Thyroid gland (tissue), 4 donors: ENCODE results near the gene ING5. TPM values are rescaled to one million over a fixed set of nuclear protein-coding genes. Genes with fewer than 3 reads are reported as not detected.
"Not testable (repeated sequence)": the region's sequence is repeated elsewhere in the genome, so short reads cannot be mapped to it uniquely, and the experiment has no call there.

Experiments used
- DNase-seq, 2 donors: peaks; one replicate each; pipeline ENCODE4 v3.0.0-alpha.2; 2019
- H3K27ac ChIP-seq, 3 donors: fragments of 200-600 bp; sonication (generic); 1 replicate in 2 of 3; 2 replicates in 1 of 3; pipeline ENCODE4 v1.5.1; 2016 to 2019; ENCODE audit warnings: mild to moderate bottlenecking in 1 of 3, moderate library complexity in 1 of 3
- H3K27me3 ChIP-seq: fragments of 200-600 bp; sonication (generic); one replicate; pipeline ENCODE4 v1.5.1; 2019
- H3K36me3 ChIP-seq, 2 donors: fragments of 200-600 bp; sonication (generic); one replicate each; pipeline ENCODE4 v1.5.1; 2016 to 2019
- H3K4me1 ChIP-seq, 2 donors: fragments of 200-600 bp; sonication (generic); one replicate each; pipeline ENCODE4 v1.5.1; 2017 to 2019
- H3K4me3 ChIP-seq, 3 donors: fragments of 200-600 bp; sonication (generic); replicated peaks in 1 of 3; 1 replicate in 2 of 3; 2 replicates in 1 of 3; pipeline ENCODE4 v1.5.1; 2016; ENCODE audit warnings: mild to moderate bottlenecking in 1 of 3
- H3K9me3 ChIP-seq: fragments of 200-600 bp; sonication (generic); one replicate; pipeline ENCODE4 v1.5.1; 2017
- CTCF ChIP-seq, 6 experiments: fragments of 200-600 bp in 3 of 6; fragments of 450-650 bp in 3 of 6; sonication (generic) in 3 of 6; IDR thresholded peaks; one replicate each; pipeline ENCODE4 v1.5.1; 2016 to 2019; ENCODE audit warnings: antibody characterized with exemption in 6 of 6, mild to moderate bottlenecking in 2 of 6, inconsistent platforms in 1 of 6, moderate library complexity in 1 of 6
- POLR2A ChIP-seq, 2 donors: fragments of 450-650 bp; IDR thresholded peaks; one replicate each; pipeline ENCODE4 v1.6.1; 2017; ENCODE audit warnings: antibody characterized with exemption in 2 of 2, mild to moderate bottlenecking in 2 of 2, moderate library complexity in 1 of 2
- WGBS, 2 donors: methylation state at CpG; one replicate each; pipeline ENCODE4 v1.1.5; 2017; 5-methylcytosine and 5-hydroxymethylcytosine counted together
- intact Hi-C: fragments of 100-400 bp; cut with DNase I; formaldehyde crosslinking; loops from one replicate; pipeline ENCODE4 v1.15.1; 2023
- total RNA-seq, 4 donors: library from RNA; depleted of rRNA; stranded (reverse); fragments of >200 nt; gene quantifications; one replicate each; pipeline ENCODE4 v1.2.3, GENCODE V29; 2016

ING5 gene
- total RNA-seq, 4 donors from 2014 or later, result 42.2 to 76.3 (median 59.9) TPM

GRCh38 chr2:241742320-241742939 is 40.6 kb downstream of the ING5 start:
- H3K27me3 ChIP-seq, result no peaks in the 10 kb centered on the region
- intact Hi-C loops, result no loop called here
- no peak for DNase-seq
- peaks cover 14 to 15% of the 10 kb centered on the region in 2 donors for H3K36me3 ChIP-seq
- WGBS, 2 donors, result 97 to 98% methylated on average over 24 to 25 of the region's 28 CpGs
- no peak for TF ChIP-seq POLR2A (IDR thresholded peaks at IDR 0.05)
- no peak for TF ChIP-seq CTCF (IDR thresholded peaks at IDR 0.05)
- no peak overlapping the region for H3K4me3 ChIP-seq
- no peaks in the 10 kb centered on the region for H3K9me3 ChIP-seq
- H3K27ac ChIP-seq, result no peak overlapping the region
- peaks cover 0 to 8% of the 10 kb centered on the region in 2 donors for H3K4me1 ChIP-seq

GRCh38 chr2:241743008-241743407 is 41.2 kb downstream of the ING5 start:
- 88 to 97% methylated on average over 5 of the region's 15 CpGs for WGBS, 2 donors
- H3K9me3 ChIP-seq, H3K27me3 ChIP-seq, intact Hi-C loops, H3K4me1 ChIP-seq, DNase-seq, H3K27ac ChIP-seq, H3K4me3 ChIP-seq: not testable (repeated sequence)
- peaks cover 14 to 15% of the 10 kb centered on the region in 2 donors for H3K36me3 ChIP-seq

GRCh38 chr2:241743620-241744019 is 41.8 kb downstream of the ING5 start:
- Histone ChIP-seq H3K27ac (no peak overlapping the region), H3K27me3 (no peaks in the 10 kb centered on the region), H3K9me3 (no peaks in the 10 kb centered on the region), H3K36me3 (peaks cover 14 to 15% of the 10 kb centered on the region in 2 donors), H3K4me3 (no peak overlapping the region), H3K4me1 (no peaks in the 10 kb centered on the region)
- 94 to 99% methylated on average over 9 to 10 of the region's 16 CpGs for WGBS, 2 donors
- DNase-seq, result no peak
- TF ChIP-seq POLR2A (IDR thresholded peaks at IDR 0.05), result no peak
- TF ChIP-seq CTCF (IDR thresholded peaks at IDR 0.05), result no peak
- intact Hi-C loops, result no loop called here

- no peaks in the 10 kb centered on the region for H3K9me3 ChIP-seq
- no peak overlapping the region for H3K4me3 ChIP-seq
- H3K27ac ChIP-seq, result no peak overlapping the region
- intact Hi-C loops, result no loop called here
- H3K4me1 ChIP-seq, result no peaks in the 10 kb centered on the region
- WGBS, 2 donors, result 93 to 94% methylated on average over 15 to 19 of the region's 24 CpGs
- H3K27me3 ChIP-seq, result no peaks in the 10 kb centered on the region
- DNase-seq, result no peak
- H3K36me3 ChIP-seq, result peaks cover 14 to 17% of the 10 kb centered on the region in 2 donors
- TF ChIP-seq POLR2A (IDR thresholded peaks at IDR 0.05) (no peak), CTCF (IDR thresholded peaks at IDR 0.05) (no peak)
These were observed 42.4 kb downstream of the ING5 start for GRCh38 chr2:241744028-241744754.

- H3K36me3 ChIP-seq, result peaks cover 14 to 17% of the 10 kb centered on the region in 2 donors
- intact Hi-C loops, result no loop called here
These were observed 43.4 kb downstream of the ING5 start for GRCh38 chr2:241745276-241745675.

More at GRCh38 chr2:241745276-241745675, 43.4 kb downstream of the ING5 start:
- WGBS, 2 donors, result 92 to 97% methylated on average over 13 of the region's 13 CpGs
- H3K27ac ChIP-seq, result no peak overlapping the region
- H3K4me1 ChIP-seq, result peaks cover 0 to 5% of the 10 kb centered on the region in 2 donors
- no peaks in the 10 kb centered on the region for H3K27me3 ChIP-seq
- TF ChIP-seq CTCF (IDR thresholded peaks at IDR 0.05), result no peak
- TF ChIP-seq POLR2A (IDR thresholded peaks at IDR 0.05), result no peak
- no peaks in the 10 kb centered on the region for H3K9me3 ChIP-seq
- H3K4me3 ChIP-seq, result no peak overlapping the region
- no peak for DNase-seq
